HL-60 (cell line): ENCODE results near the gene MEX3B.

Source experiments
- DNase-seq, 2 experiments: peaks; one replicate each; pipeline ENCODE4 v3.0.0-alpha.2; 2010 to 2020; ENCODE audit warnings: low read depth in 1 of 2, low spot score in 1 of 2
- H3K27ac ChIP-seq: fragments of 250-450 bp; sonication (Bioruptor Pico); replicated peaks from 2 replicates; pipeline ENCODE4 v1.5.1; 2020; ENCODE audit warnings: mild to moderate bottlenecking, moderate library complexity
- H3K27me3 ChIP-seq: fragments of 250-450 bp; sonication (Bioruptor Pico); 2 replicates; pipeline ENCODE4 v1.5.1; 2021; ENCODE audit warnings: mild to moderate bottlenecking, moderate library complexity; ENCODE audit not compliant: insufficient read depth, poor library complexity, severe bottlenecking
- H3K4me3 ChIP-seq: replicated peaks from 2 replicates; pipeline ENCODE4 v1.5.1; 2011; ENCODE audit warnings: mild to moderate bottlenecking, control low read depth, low read length; ENCODE audit not compliant: insufficient read depth
- CTCF ChIP-seq: IDR thresholded peaks from one replicate; pipeline ENCODE4 v1.5.1; 2011; ENCODE audit warnings: low read length, control low read depth, inconsistent platforms; ENCODE audit not compliant: insufficient read depth
- GABPA ChIP-seq: IDR thresholded peaks from 2 replicates; pipeline ENCODE4 v1.6.1; 2012; ENCODE audit warnings: low read depth
- POLR2AphosphoS5 ChIP-seq: IDR thresholded peaks from 2 replicates; pipeline ENCODE4 v1.6.1; 2012; ENCODE audit warnings: low read depth
- REST ChIP-seq: IDR thresholded peaks from 2 replicates; pipeline ENCODE4 v1.6.1; 2012; ENCODE audit warnings: low read depth; ENCODE audit not compliant: insufficient replicate concordance
- SPI1 ChIP-seq: IDR thresholded peaks from 2 replicates; pipeline ENCODE4 v1.6.1; 2012; ENCODE audit warnings: low read depth, mild to moderate bottlenecking, borderline replicate concordance
- long read RNA-seq: library from polyadenylated mRNA; unstranded; transcript quantifications from one replicate; pipeline ENCODE4 v2.0.0, GENCODE V29; 2020

The MEX3B gene
- long read RNA-seq, full-length matches to known transcripts: 3 of 3 reads
- long read RNA-seq, partial matches to known transcripts: 0 of 3 reads
- long read RNA-seq, other reads (novel, unspliced or antisense): 0 of 3 reads

- peak within 1 kb of the TSS; percentile 73 for H3K4me3 ChIP-seq
- DNase-seq: peak; percentile 85 to 98
- no peak for TF ChIP-seq REST
- TF ChIP-seq GABPA: no peak
- TF ChIP-seq SPI1: no peak
- no peak for TF ChIP-seq CTCF
- TF ChIP-seq POLR2AphosphoS5: no peak
- H3K27me3 ChIP-seq: peaks cover 12% of the 10 kb centered on the region
- H3K27ac ChIP-seq: peak within 1 kb of the TSS; percentile 91
These were observed at the start of gene MEX3B for GRCh38 chr15:82045892-82046665. Gene MEX3B (minus strand): TSS chr15:82046018. CDS start chr15:82045705, 313 bp downstream.

- TF ChIP-seq SPI1: no peak
- TF ChIP-seq POLR2AphosphoS5: no peak
- no peak for TF ChIP-seq CTCF
These were observed 48.0 kb upstream of the MEX3B start for GRCh38 chr15:82093774-82094211.

GRCh38 chr15:82093325-82093724, 47.5 kb upstream of the MEX3B start:
- no peak overlapping the region for H3K27ac ChIP-seq
- DNase-seq: no peak

More at GRCh38 chr15:82093774-82094211, 48.0 kb upstream of the MEX3B start:
- H3K4me3 ChIP-seq: no peak overlapping the region
- no peak for DNase-seq
- no peaks in the 10 kb centered on the region for H3K27me3 ChIP-seq
- H3K27ac ChIP-seq: no peak overlapping the region

More at GRCh38 chr15:82093325-82093724, 47.5 kb upstream of the MEX3B start:
- Histone ChIP-seq H3K27me3 (no peaks in the 10 kb centered on the region), H3K4me3 (no peak overlapping the region)
- TF ChIP-seq SPI1 (no peak), REST (no peak), POLR2AphosphoS5 (no peak), CTCF (no peak), GABPA (no peak)
